GF-D8 (cell line): ENCODE measurements around the gene ZNF763.
"Not testable (repeated sequence)": the region's sequence is repeated elsewhere in the genome, so short reads cannot be mapped to it uniquely, and the experiment has no call there.

Experiments used
- DNase-seq: peaks from one replicate; lab custom pipeline; 2025; lab: John Stamatoyannopoulos, UW

ZNF763 gene

GRCh38 chr19:11964858-11965645, at the start of gene ZNF763:
Gene ZNF763 (plus strand): TSS chr19:11965040. CDS start chr19:11965209, 169 bp downstream.
- peak; percentile 72 for DNase-seq

GRCh38 chr19:11921852-11922495, 42.9 kb upstream of the ZNF763 start:
- no peak for DNase-seq

GRCh38 chr19:11924886-11925650, 39.8 kb upstream of the ZNF763 start, which contains the start of gene ZNF700:
Gene ZNF700 (plus strand): TSS chr19:11925107. CDS start chr19:11925211, 104 bp downstream.
- DNase-seq: peak; percentile 87

- not testable (repeated sequence) for DNase-seq
Measured at GRCh38 chr19:11925651-11926187, 39.1 kb upstream of the ZNF763 start.

GRCh38 chr19:11927227-11927626, 37.6 kb upstream of the ZNF763 start:
- no peak for DNase-seq

- DNase-seq: no peak
Measured at GRCh38 chr19:11931051-11931450, 33.8 kb upstream of the ZNF763 start.

GRCh38 chr19:11931513-11931912, 33.3 kb upstream of the ZNF763 start:
- no peak for DNase-seq

GRCh38 chr19:11935829-11936228, 29.0 kb upstream of the ZNF763 start:
- DNase-seq: not testable (repeated sequence)

- not testable (repeated sequence) for DNase-seq
Measured at GRCh38 chr19:11938383-11938782, 26.5 kb upstream of the ZNF763 start.

- not testable (repeated sequence) for DNase-seq
Measured at GRCh38 chr19:11941361-11941887, 23.4 kb upstream of the ZNF763 start.

GRCh38 chr19:11942008-11942842, 22.6 kb upstream of the ZNF763 start:
- DNase-seq: no peak

GRCh38 chr19:11942843-11943108, 22.1 kb upstream of the ZNF763 start:
- no peak for DNase-seq

- no peak for DNase-seq
Measured at GRCh38 chr19:11944656-11945055, 20.2 kb upstream of the ZNF763 start.

GRCh38 chr19:11948646-11949045, 16.2 kb upstream of the ZNF763 start:
- no peak for DNase-seq

GRCh38 chr19:11949201-11949600, 15.6 kb upstream of the ZNF763 start:
- DNase-seq: no peak

GRCh38 chr19:11949614-11950080, 15.2 kb upstream of the ZNF763 start:
- not testable (repeated sequence) for DNase-seq

GRCh38 chr19:11950312-11950711, 14.5 kb upstream of the ZNF763 start:
- no peak for DNase-seq

- peak; percentile 14 for DNase-seq
Measured at GRCh38 chr19:11963566-11964355, 1.1 kb upstream of the ZNF763 start.

GRCh38 chr19:11964496-11964857, 363 bp upstream of the ZNF763 start:
- no peak for DNase-seq

GRCh38 chr19:11970174-11970573, 5.3 kb downstream of the ZNF763 start:
- DNase-seq: no peak
